Measurements from ENCODE around the gene C7. TPM values are rescaled to one million over a fixed set of nuclear protein-coding genes. Genes with fewer than 3 reads are reported as not detected.

The C7 gene
- total and polyA plus RNA-seq, 2 of the 13 experiments (the other 11 are each of a cell fraction or from before 2014, with no cell fraction given) = 1.7 to 3.5 TPM

- TF ChIP-seq DBP (CRISPR knock-in tag; IDR thresholded peaks at IDR 0.05; ENCODE audit: not compliant biosample characterization) (no peak), ZNF710 (CRISPR knock-in tag; IDR thresholded peaks at IDR 0.05; ENCODE audit: borderline replicate concordance) (0 out of 2 replicates have a peak, but pooled peaks have one; percentile 57), ETS1 (CRISPR knock-in tag; IDR thresholded peaks at IDR 0.05) (no peak), AHDC1 (CRISPR knock-in tag; IDR thresholded peaks at IDR 0.05; ENCODE audit: borderline replicate concordance) (no peak; the same call in 1 of the 2 replicates), ARNT (IDR thresholded peaks at IDR 0.05) (no peak), ZFY (CRISPR knock-in tag; IDR thresholded peaks at IDR 0.05) (no peak), HMGXB4 (CRISPR knock-in tag; IDR thresholded peaks at IDR 0.05; ENCODE audit: borderline replicate concordance in 1 of 2, low read depth in 1 of 2) (peak; percentile 7 to 40; a peak in 1 of 4 replicates), LBX2 (CRISPR knock-in tag; IDR thresholded peaks at IDR 0.05; ENCODE audit: borderline replicate concordance) (no peak), RFXANK (CRISPR knock-in tag; IDR thresholded peaks at IDR 0.05) (no peak), NCOA5 (CRISPR knock-in tag; IDR thresholded peaks at IDR 0.05) (no peak), PAX8 (CRISPR knock-in tag; IDR thresholded peaks at IDR 0.05; ENCODE audit: borderline replicate concordance) (no peak)
These were observed 4.9 kb upstream of the C7 start (continued) for GRCh38 chr5:40904205-40904993.
